Retinal pigment epithelial cell (primary cell): ENCODE measurements around the gene TFCP2.

Source experiments
- DNase-seq: peaks from one replicate; pipeline ENCODE4 v3.0.0-alpha.2; 2010; ENCODE audit warnings: low read depth
- H3K4me3 ChIP-seq: 2 replicates; pipeline ENCODE4 v1.5.1; 2011; ENCODE audit warnings: mild to moderate bottlenecking, low read length, control low read depth, moderate library complexity
- CTCF ChIP-seq: conservative IDR thresholded peaks from 2 replicates; pipeline ENCODE4 v1.5.1; 2011; ENCODE audit warnings: low read depth, low read length, control low read depth, inconsistent platforms

The TFCP2 gene

GRCh38 chr12:51150777-51151176 lies 22.2 kb downstream of the TFCP2 start:
- no peak for DNase-seq
- no peak overlapping the region for H3K4me3 ChIP-seq
- no peak for TF ChIP-seq CTCF

GRCh38 chr12:51147309-51147708 lies 25.6 kb downstream of the TFCP2 start:
- no peak overlapping the region for H3K4me3 ChIP-seq
- DNase-seq, result no peak
- TF ChIP-seq CTCF, result no peak

- TF ChIP-seq CTCF, result no peak
- H3K4me3 ChIP-seq, result no peak overlapping the region
Measured at GRCh38 chr12:51139292-51139844, 33.6 kb downstream of the TFCP2 start.

GRCh38 chr12:51132693-51133092 lies 40.2 kb downstream of the TFCP2 start:
- H3K4me3 ChIP-seq, result no peak overlapping the region
- TF ChIP-seq CTCF, result no peak
- no peak for DNase-seq

More at GRCh38 chr12:51139292-51139844, 33.6 kb downstream of the TFCP2 start:
- DNase-seq, result no peak

- H3K4me3 ChIP-seq, result no peak overlapping the region
- no peak for TF ChIP-seq CTCF
- DNase-seq, result no peak
Measured at GRCh38 chr12:51131745-51132521, 41.0 kb downstream of the TFCP2 start.

GRCh38 chr12:51128919-51129318 lies 44.0 kb downstream of the TFCP2 start:
- no peak for TF ChIP-seq CTCF
- H3K4me3 ChIP-seq, result no peak overlapping the region
- no peak for DNase-seq
